Activated T-helper 17 cell treated with anti-CD3 and anti-CD28 coated beads, Interleukin-2, amount 50 U/mL, for 72 hours (primary cell): ENCODE data around the gene OR2H2. TPM values are rescaled to one million over a fixed set of nuclear protein-coding genes. Genes with fewer than 3 reads are reported as not detected.

Experiments used
- ATAC-seq: fragments of 150-1000 bp; cut with Tn5 transposase; replicated peaks from 2 replicates; pipeline ENCODE4 v1.10.0; 2021; ENCODE audit warnings: mild to moderate bottlenecking, moderate library complexity
- H3K27ac Mint-ChIP-seq: one replicate; pipeline ENCODE4 v1.8.0; 2022; ENCODE audit warnings: mixed read lengths
- H3K27me3 Mint-ChIP-seq: one replicate; pipeline ENCODE4 v1.8.0; 2022; ENCODE audit warnings: mixed read lengths
- H3K36me3 Mint-ChIP-seq: one replicate; pipeline ENCODE4 v1.8.0; 2022; ENCODE audit warnings: low read depth, mild to moderate bottlenecking, mixed read lengths
- H3K4me1 Mint-ChIP-seq: one replicate; pipeline ENCODE4 v1.8.0; 2022; ENCODE audit warnings: mixed read lengths
- H3K4me3 Mint-ChIP-seq: one replicate; pipeline ENCODE4 v1.8.0; 2022; ENCODE audit warnings: mild to moderate bottlenecking, mixed read lengths
- H3K9me3 Mint-ChIP-seq: one replicate; pipeline ENCODE4 v1.8.0; 2022; ENCODE audit warnings: mixed read lengths
- total RNA-seq, 2 donors: library from RNA; stranded (reverse); gene quantifications; one replicate each; pipeline ENCODE4 v1.2.3, GENCODE V29; 2022

The OR2H2 gene
- total RNA-seq, 2 donors from 2014 or later, result not detected

DNA sequence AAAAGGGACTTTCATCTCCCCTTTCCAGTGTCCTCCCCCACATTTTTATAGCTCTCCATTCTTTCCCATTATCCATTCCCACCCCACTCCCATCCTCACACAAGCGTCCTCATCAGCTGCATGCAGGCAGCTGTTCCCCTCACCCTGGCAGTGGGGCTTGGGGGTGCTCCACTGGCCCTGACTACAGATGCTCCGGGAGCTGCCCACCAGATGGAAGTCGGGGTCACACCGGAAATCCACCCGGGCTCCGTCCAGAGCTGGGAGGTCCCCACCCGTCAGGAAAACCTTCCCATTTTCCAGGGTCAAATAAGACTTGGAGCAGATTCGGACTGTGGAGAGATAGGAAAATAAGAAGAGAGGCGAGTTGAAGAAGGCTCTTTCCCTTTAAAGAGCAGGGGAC lies 45.4 kb downstream of the OR2H2 start:
- Mint-ChIP-seq H3K4me3 (peak overlapping the region; percentile 85), H3K27me3 (no peaks in the 10 kb centered on the region), H3K9me3 (no peaks in the 10 kb centered on the region), H3K4me1 (peaks cover 48% of the 10 kb centered on the region), H3K36me3 (peaks cover 8% of the 10 kb centered on the region), H3K27ac (no peak overlapping the region)
- ATAC-seq, result no peak

DNA sequence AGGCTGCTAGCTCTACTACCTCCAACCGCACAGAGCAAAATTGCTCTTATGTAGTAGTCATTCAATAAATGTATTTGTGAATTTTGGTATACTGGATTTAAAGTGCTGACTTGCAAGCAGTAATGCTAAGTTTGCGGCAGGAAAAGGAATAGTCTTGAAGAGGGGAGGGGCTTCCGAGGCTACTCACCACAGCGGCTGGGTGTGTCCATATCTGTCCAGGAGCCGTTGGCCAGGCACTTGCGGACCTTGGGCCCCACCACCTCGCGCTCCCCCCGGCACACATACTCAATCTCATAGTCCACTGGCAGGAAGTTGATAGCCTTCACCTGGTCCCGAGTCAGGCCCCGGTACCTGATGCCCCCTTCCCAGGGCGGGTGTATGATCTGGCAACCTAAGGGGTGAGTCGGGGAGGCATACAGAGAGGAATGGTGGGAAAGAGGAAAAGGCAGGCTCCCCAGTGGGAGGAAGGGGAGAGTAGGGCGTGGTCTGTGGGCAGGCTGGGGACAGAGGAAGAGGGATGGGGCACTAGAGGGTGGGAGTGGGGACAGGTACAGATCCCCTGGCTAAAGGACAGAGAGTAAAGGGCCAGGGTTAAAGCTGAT lies 46.4 kb downstream of the OR2H2 start:
- Mint-ChIP-seq H3K4me1 (peaks cover 42% of the 10 kb centered on the region), H3K36me3 (peaks cover 8% of the 10 kb centered on the region), H3K27me3 (no peaks in the 10 kb centered on the region), H3K4me3 (peak overlapping the region; percentile 85), H3K27ac (peak overlapping the region; percentile 67), H3K9me3 (no peaks in the 10 kb centered on the region)
- no peak for ATAC-seq

DNA sequence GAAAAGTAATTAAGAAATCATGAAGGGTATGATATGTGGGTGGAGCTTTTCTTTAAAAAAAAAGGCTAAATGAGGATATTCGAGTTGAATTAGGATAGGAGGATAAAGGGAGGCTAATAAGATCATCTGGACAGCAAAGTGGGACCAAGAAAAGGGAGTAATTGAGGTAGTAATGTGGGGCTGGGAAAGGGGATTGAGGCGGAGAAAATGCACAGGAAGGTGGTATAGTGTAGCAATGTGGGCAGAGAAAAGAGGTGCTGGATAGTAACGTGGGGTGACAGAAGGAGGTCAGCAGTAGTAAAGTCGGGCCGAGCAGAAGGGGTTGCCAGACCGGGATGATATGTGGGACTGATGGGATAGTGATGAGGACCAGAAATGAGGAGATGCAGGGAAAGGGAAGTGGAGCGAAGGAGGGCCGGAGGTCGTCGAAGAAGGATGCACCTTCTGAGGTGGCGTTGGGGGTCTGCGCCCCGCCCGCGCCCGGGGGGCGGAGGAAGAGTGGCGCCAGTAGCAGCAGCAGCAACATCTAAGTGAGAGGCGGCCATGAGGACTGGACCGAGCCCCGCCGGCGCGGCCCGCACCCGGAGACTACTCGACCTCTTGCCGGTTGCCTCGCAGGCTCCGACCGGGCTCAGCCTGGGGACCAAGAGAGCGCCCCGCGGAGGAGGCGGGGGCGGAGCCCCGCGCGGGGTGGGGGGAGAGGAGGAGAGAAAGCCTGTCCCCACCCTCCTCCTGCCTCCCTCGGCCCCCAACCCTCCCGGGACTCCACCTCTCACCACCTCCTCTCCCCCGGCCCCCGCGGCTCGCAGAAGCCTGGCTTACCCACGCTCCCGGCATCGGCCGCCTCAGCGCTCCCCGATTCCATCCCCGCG lies 47.2 kb downstream of the OR2H2 start:
- no peaks in the 10 kb centered on the region for H3K27me3 Mint-ChIP-seq
- peaks cover 36% of the 10 kb centered on the region for H3K4me1 Mint-ChIP-seq
- peak overlapping the region; percentile 67 for H3K27ac Mint-ChIP-seq
- peaks cover 8% of the 10 kb centered on the region for H3K36me3 Mint-ChIP-seq
- no peaks in the 10 kb centered on the region for H3K9me3 Mint-ChIP-seq
- peak; percentile 35 for ATAC-seq
- H3K4me3 Mint-ChIP-seq, result peak overlapping the region; percentile 85

DNA sequence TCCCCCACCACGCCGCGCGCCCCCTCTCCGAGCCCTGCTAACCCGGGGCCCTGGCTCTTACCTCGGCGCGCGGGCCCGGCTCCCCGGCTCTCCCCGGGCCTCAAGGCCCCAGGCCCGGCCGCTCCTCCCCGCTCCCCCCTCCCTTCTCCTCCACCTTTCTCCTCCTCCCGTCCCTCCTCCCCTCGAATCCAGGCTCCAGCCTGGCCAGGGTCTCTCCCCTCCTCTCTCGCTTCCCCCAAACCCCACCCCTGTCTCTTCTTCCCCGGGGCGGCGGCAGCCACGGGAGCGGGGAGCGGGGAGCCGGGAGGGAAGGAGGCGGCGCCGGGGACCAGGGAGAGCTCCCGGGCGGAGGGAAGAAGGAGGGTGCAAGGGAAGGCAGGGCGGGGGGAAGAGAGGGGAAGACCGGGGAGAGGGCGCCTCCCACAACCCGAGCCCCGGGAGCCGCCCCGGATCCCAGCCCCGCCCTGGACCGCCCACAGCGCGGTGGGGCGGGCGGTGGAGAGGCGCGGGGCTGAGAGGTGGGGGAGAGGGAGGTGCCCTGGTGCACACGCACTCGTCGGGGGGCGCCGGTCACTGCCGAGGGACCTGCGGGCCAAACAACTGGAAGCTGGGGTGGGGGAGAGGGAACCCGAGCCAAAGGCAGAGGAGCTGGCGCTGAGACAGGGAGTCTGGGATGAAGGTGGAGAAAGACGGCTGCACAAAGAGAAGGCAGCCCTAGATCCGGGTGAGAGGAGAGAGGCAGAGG lies 48.0 kb downstream of the OR2H2 start, which contains the start of gene GABBR1:
Gene GABBR1, minus strand, starts transcription at position 395 of the 745 bp plus-strand sequence. CDS start 798 bp downstream, outside the sequence.
- peak within 1 kb of the TSS; percentile 67 for H3K27ac Mint-ChIP-seq
- H3K27me3 Mint-ChIP-seq, result no peaks in the 10 kb centered on the region
- ATAC-seq, result peak; percentile 88
- H3K4me1 Mint-ChIP-seq, result peaks cover 36% of the 10 kb centered on the region
- H3K36me3 Mint-ChIP-seq, result peaks cover 8% of the 10 kb centered on the region
- no peaks in the 10 kb centered on the region for H3K9me3 Mint-ChIP-seq
- H3K4me3 Mint-ChIP-seq, result peak within 1 kb of the TSS; percentile 85

DNA sequence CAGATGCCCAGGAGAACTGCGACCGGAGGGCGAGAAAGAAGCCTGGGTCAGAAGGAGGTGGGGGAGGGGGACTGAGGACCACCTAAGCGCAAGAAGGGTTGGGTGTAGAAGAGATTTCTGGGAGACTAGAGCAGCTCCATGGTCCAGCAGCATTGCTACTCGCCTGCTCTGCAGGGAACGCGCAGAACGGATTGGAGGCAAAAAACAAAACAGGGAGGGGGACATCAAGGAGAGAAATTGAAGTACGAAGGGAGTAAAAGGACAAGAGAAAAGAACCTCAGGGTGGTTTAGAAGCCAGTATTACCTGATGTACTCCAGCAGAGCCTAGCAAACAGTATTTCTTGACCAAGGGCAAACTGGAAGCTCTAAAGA lies 48.6 kb downstream of the OR2H2 start:
- Mint-ChIP-seq H3K4me3 (peak overlapping the region; percentile 85), H3K9me3 (no peaks in the 10 kb centered on the region), H3K27ac (peak overlapping the region; percentile 5), H3K4me1 (peaks cover 31% of the 10 kb centered on the region), H3K27me3 (no peaks in the 10 kb centered on the region), H3K36me3 (peaks cover 8% of the 10 kb centered on the region)
- no peak for ATAC-seq

DNA sequence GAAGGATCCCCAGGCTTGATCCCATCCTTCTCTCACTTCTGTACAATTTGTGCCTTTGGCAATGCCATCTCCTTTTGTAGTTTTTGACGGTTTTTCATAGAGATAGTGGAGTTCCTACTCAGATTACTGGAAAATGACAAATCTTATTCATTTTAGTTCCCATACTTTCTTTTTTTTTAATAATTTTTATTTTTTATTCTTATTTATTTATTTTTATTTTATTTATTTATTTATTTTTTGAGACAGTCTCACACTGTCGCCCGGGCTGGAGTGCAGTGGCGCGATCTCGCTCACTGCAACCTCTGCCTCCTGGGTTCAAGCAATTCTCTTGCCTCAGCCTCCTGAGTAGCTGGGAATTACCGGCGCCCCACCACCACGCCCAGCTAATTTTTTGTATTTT lies 52.3 kb downstream of the OR2H2 start:
- H3K9me3 Mint-ChIP-seq, result no peaks in the 10 kb centered on the region
- H3K4me3 Mint-ChIP-seq, result no peak overlapping the region
- no peaks in the 10 kb centered on the region for H3K27me3 Mint-ChIP-seq
- no peak overlapping the region for H3K27ac Mint-ChIP-seq
- peaks cover 8% of the 10 kb centered on the region for H3K4me1 Mint-ChIP-seq
- no peaks in the 10 kb centered on the region for H3K36me3 Mint-ChIP-seq
- no peak for ATAC-seq

Other genes with a start within 250 kb of the OR2H2 start
- gene OR5V1, start 216.3 kb upstream of the OR2H2 start, total RNA-seq, result not detected
- not detected for gene OR12D3, start 209.8 kb upstream of the OR2H2 start, total RNA-seq
- not detected for gene OR12D2, start 189.5 kb upstream of the OR2H2 start, total RNA-seq
- not detected for gene OR12D1, start 170.2 kb upstream of the OR2H2 start, total RNA-seq
- gene OR10C1, start 145.8 kb upstream of the OR2H2 start, total RNA-seq, result not detected
- gene OR11A1, start 128.1 kb upstream of the OR2H2 start, total RNA-seq, result not detected
- gene OR2H1, start 128.0 kb upstream of the OR2H2 start, total RNA-seq, result not detected
- gene MAS1L, start 97.2 kb upstream of the OR2H2 start, total RNA-seq, result not detected
- 1 to 10 TPM in 1 of 2 donors, under 1 TPM in 1; 0.84 to 3.7 TPM for gene UBD, start 25.4 kb upstream of the OR2H2 start, total RNA-seq
- gene GABBR1, start 48.1 kb downstream of the OR2H2 start, total RNA-seq, result 10 to 100 TPM; 19.3 to 46.1 TPM
- gene MOG, start 72.0 kb downstream of the OR2H2 start, total RNA-seq, result not detected
- 1 to 10 TPM in 1 of 2 donors, not detected in 1; 2.6 TPM for gene ZFP57, start 96.0 kb downstream of the OR2H2 start, total RNA-seq
- 100 to 1,000 TPM; 159 to 352 TPM for gene HLA-F, start 138.3 kb downstream of the OR2H2 start, total RNA-seq
- 1 to 10 TPM in 1 of 2 donors, not detected in 1; 2.5 TPM for gene HLA-G, start 242.7 kb downstream of the OR2H2 start, total RNA-seq